HG03439 (cell line): ENCODE results near the gene BCKDHA.
"Not testable (repeated sequence)": the region's sequence is repeated elsewhere in the genome, so short reads cannot be mapped to it uniquely, and the experiment has no call there.

Experiments
- ATAC-seq: cut with Tn5 transposase; IDR thresholded peaks from one replicate; pipeline ENCODE4 v1.9.1; 2021; ENCODE audit warnings: mild to moderate bottlenecking, moderate library complexity; ENCODE audit not compliant: unreplicated experiment

Gene BCKDHA

GRCh38 chr19:41401483-41401882, 3.9 kb downstream of the BCKDHA start:
- ATAC-seq = no peak

GRCh38 chr19:41402010-41402409, 4.4 kb downstream of the BCKDHA start:
- no peak for ATAC-seq

- ATAC-seq = no peak
Measured at GRCh38 chr19:41403181-41403970, 5.8 kb downstream of the BCKDHA start.

GRCh38 chr19:41405776-41406175, 8.2 kb downstream of the BCKDHA start:
- ATAC-seq = no peak

- no peak for ATAC-seq
Measured at GRCh38 chr19:41407271-41407670, 9.7 kb downstream of the BCKDHA start.

DNA sequence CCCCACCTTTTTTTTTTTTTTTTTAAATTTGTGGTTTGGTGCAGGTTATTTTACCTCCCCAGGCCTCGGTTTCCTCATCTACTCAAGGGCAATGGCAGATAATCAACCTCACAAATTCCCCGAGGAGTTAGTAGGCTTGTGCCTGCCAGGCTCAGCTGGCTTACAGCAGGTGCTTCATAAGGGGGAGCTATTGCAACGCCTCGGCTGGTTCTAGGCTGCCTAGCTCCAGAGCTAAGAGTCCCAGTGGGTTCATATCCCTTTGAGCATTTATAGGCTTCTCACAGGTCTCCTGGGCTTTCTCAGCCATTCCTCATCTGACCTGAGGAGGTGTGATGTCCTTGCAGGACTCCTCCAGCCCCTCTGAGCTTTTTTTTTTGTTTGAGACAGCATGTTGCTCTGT, 10.6 kb downstream of the BCKDHA start:
- ATAC-seq = no peak

- not testable (repeated sequence) for ATAC-seq
Measured at GRCh38 chr19:41408846-41409245, 11.2 kb downstream of the BCKDHA start.

GRCh38 chr19:41409288-41409687, 11.7 kb downstream of the BCKDHA start:
- ATAC-seq = no peak

DNA sequence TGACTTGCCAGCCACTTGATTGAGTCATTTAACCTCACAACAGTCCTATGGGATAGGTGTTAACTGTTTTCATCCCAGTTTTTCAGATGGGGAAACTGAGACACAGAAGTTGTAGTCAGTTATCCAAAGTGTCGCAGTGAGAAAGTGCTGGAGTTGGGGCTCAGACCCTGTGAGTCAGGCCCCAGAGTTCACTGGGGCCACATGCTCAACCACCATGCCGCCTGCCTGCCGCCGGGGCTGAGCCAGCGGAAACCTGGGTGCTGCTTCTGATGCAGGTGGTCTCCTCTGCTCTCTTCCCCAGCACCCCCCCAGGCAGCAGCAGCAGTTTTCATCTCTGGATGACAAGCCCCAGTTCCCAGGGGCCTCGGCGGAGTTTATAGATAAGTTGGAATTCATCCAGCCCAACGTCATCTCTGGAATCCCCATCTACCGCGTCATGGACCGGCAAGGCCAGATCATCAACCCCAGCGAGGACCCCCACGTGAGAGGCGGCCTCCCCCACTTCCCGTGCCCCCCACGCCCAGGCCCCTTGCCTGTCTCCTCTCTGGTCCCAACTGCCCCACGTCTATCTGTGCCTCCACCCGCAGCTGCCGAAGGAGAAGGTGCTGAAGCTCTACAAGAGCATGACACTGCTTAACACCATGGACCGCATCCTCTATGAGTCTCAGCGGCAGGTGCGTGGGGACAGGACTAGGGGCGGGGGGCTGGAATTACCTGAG, 12.9 kb downstream of the BCKDHA start:
- ATAC-seq = no peak

- no peak for ATAC-seq
Measured at GRCh38 chr19:41411100-41411967, 13.7 kb downstream of the BCKDHA start.

DNA sequence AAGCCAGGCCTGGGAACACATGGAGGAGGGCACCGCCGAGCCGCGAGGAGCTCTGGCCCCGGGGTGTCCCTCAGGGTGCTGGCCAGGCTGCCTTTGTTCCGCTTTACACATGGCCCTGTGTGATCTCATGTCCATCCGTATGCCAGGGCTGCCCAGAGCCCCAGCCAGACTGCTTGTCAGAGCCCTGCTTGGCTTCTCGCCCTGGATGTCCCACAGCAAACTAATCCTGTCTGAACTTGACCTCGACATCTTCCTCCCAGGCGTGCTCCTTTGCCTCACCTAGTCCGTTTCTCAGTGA, 14.3 kb downstream of the BCKDHA start:
- no peak for ATAC-seq

DNA sequence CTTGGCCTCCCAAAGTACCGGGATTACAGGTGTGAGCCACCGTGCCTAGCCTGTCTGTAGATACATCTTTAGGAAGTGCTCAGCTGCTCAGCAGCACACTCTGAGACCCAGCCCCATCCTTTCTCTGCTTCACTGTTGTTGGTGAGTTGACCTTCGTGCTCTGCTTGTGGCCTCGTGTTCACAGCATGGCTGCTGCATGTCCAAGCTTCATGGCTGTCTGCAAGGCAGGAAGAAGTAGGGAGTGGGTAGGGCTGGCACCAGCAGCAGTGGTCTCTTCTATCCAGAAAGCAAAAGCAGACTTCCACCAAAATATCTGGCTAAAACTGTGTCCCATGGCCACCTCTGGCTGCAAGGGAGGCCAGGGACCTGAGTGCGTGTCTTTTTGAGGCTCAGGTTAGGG, 15.3 kb downstream of the BCKDHA start:
- no peak for ATAC-seq

DNA sequence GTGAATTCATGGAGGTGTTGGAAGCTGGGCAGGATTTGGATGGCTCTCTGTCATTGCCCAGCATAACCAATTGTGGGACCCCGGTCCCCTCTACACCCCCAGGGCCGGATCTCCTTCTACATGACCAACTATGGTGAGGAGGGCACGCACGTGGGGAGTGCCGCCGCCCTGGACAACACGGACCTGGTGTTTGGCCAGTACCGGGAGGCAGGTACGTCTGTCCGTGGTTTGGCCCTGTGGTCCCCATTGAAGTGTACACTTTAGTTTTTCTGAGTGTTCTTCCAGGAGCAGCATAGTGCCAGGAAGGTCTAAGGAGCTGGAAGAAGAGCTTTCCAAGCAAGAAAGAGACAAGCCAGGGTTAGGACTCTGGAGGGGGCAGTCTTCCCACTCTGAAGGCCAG, 16.3 kb downstream of the BCKDHA start:
- ATAC-seq = no peak

DNA sequence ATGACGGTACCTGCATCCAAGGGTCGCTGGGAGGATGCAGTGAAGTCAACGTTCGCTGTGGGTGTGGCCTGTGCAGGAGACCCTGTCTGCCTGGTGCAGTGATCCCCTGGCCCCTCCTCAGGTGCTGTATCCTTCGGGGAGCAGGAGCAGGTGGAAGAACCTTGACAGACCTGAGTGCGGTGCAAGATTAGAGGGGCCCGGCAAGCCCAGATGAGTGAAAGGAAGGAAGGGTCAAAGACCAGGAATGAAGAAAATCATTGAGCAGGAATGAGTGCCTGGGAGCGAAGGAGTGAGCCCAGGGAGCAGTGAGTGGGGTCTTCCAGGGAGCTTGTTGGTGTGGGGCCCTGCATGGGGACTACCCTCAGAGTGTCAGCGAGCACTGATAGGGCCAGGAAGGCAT, 16.8 kb downstream of the BCKDHA start:
- ATAC-seq = no peak

GRCh38 chr19:41415154-41415571, 17.5 kb downstream of the BCKDHA start:
- ATAC-seq = no peak

- ATAC-seq = no peak
Measured at GRCh38 chr19:41416194-41416674, 18.6 kb downstream of the BCKDHA start.

GRCh38 chr19:41420101-41420880, 22.7 kb downstream of the BCKDHA start:
- ATAC-seq = no peak

- ATAC-seq = no peak
Measured at GRCh38 chr19:41421314-41421713, 23.7 kb downstream of the BCKDHA start.

DNA sequence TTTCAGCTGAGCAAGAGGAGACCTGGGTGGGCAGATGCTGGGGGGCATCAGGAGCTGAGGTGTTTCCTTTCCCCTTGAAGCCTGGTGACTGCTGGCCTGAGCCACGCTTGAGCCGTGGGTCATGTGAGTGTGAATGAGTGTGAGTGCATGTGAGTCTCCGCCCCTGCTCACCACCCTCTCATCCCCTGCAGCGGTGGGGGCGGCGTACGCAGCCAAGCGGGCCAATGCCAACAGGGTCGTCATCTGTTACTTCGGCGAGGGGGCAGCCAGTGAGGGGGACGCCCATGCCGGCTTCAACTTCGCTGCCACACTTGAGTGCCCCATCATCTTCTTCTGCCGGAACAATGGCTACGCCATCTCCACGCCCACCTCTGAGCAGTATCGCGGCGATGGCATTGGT, 24.4 kb downstream of the BCKDHA start:
- no peak for ATAC-seq

DNA sequence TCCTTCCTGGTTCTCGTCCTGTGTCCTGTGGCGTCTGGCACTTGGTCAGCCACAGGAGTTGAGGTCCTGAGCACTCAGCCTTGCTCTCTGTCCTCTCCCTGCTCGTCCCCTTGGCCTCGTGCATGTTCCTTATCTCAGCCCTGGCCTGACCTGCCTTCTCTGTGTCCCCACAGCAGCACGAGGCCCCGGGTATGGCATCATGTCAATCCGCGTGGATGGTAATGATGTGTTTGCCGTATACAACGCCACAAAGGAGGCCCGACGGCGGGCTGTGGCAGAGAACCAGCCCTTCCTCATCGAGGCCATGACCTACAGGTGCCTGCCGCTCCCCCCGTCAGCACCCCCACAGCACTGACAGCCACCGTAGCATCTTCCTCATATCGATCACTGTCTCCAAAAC, 24.8 kb downstream of the BCKDHA start:
- ATAC-seq = no peak

DNA sequence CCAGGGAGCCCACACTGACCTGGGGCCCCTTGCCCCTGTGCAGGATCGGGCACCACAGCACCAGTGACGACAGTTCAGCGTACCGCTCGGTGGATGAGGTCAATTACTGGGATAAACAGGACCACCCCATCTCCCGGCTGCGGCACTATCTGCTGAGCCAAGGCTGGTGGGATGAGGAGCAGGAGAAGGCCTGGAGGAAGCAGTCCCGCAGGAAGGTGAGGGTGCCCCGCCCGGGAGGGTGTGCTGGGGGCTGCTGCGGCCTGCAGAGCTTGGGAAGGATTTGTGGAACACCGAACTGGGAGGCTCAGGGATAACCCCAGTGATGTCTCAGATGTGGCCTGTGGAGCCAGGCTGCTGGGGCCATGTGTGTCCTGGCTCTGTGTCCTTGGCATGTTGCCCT, 25.3 kb downstream of the BCKDHA start:
- no peak for ATAC-seq
